ENCODE measurements around the gene WDR19.
A peak's percentile ranks its signal among the peaks of the same experiment; 100 is the strongest.
"Not testable (repeated sequence)": the region's sequence is repeated elsewhere in the genome, so short reads cannot be mapped to it uniquely, and the experiment has no call there.

The WDR19 gene

DNA sequence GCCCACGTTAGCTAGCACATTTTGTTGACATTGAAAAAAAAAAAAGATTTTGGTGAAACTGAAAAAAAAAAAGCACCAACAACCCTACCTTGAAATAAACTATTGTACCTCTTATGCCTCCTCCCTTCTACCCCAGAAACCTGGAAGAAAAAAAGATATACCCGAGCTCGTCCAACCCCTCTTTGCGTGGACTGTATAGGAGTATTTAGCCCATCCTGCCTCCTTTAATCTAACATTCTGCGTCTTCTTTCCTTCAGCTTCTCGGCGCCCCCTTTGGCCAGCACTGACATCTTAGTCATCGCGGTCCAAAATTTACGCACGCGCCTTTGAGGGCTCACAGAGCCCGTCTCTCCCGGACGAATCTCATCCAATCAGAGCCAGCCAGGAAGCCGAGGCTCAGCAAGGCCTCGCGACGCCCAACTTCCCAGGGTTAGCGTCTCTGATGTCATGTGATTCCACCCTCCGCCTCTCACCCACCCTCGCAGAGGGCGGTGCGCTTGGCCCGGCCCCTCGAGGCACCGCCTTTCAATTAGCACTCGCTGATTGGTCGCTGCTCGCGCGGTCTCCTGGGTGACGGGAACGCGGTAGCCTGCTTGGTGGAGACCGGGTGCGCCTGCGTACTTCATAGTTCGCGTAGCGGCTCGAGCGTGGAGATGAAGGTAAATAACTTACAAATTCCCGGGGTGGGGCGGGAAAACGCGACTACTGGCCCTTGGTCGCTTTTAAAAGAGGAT lies at the start of gene WDR19:
Gene WDR19 (plus strand): TSS at position 625 of the 734 bp plus-strand sequence. CDS start 29 bp downstream, at position 654.
- Mint-ChIP-seq H3K27me3 (ENCODE audit: low read depth) (peaks cover 15% of the 10 kb centered on the region), H3K4me3 (no peak within 1 kb of the TSS), H3K4me1 (ENCODE audit: low read depth) (peaks cover 13% of the 10 kb centered on the region), H3K9me3 (no peaks in the 10 kb centered on the region), H3K36me3 (ENCODE audit: low read depth) (no peaks in the 10 kb centered on the region), H3K27ac (no peak within 1 kb of the TSS)
- DNase-seq (ENCODE audit: low spot score): peak; percentile 99

DNA sequence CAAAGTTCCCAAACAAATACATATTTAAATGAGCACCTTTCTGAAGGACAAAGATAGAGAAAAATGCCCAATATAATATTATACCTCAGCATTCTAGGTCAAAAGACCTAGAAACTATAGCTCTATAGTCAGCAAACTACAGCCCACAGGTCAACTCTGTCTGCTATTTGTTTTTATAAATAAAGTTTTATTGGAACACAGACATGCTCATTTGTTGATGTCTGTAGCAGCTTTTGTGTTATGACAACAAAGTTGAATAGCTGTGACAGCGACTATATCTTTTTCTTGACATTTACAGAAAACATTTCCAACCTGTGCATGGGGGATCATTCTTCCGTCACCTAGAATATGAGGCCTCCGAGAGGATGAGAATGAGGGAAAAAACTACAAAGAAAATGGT lies 48.7 kb upstream of the WDR19 start:
- Mint-ChIP-seq H3K4me1 (ENCODE audit: low read depth) (peaks cover 9% of the 10 kb centered on the region), H3K9me3 (no peaks in the 10 kb centered on the region), H3K27ac (no peak overlapping the region), H3K4me3 (no peak overlapping the region), H3K36me3 (ENCODE audit: low read depth) (peaks cover 11% of the 10 kb centered on the region), H3K27me3 (ENCODE audit: low read depth) (no peaks in the 10 kb centered on the region)
- no peak for DNase-seq (ENCODE audit: low spot score)

DNA sequence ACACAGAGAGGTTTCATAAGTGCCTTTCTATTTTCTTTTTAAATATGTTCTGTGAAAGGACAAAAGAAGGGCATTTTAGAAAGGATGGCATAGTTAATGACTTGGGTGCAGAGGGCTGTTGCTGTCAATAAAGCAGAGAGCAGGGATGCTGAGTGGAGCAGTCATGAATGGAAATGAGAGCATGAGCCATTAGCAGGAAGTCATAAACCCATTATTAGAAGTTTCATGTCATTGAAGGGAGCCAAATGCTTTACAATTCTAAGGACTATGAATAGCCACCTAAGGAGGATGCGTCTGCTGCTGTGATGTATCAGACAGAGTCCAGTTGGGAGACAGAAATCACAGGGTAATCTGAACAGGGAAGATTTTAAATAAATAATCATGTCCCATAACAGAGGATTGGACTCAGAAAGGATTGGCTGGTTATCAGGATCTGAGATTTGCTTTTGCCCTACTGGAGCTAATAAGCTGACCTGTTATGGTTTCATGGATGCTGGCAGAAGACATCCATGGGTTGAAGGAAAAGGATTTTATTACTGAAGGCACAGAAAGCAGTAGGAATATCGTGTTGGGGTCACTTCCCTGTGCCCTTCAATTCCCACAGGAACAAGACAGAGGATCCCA lies 47.5 kb upstream of the WDR19 start:
- H3K4me1 Mint-ChIP-seq (ENCODE audit: low read depth): peaks cover 9% of the 10 kb centered on the region
- H3K36me3 Mint-ChIP-seq (ENCODE audit: low read depth): peaks cover 8% of the 10 kb centered on the region
- DNase-seq (ENCODE audit: low spot score): no peak
- H3K27ac Mint-ChIP-seq: no peak overlapping the region
- no peaks in the 10 kb centered on the region for H3K9me3 Mint-ChIP-seq
- H3K4me3 Mint-ChIP-seq: no peak overlapping the region
- no peaks in the 10 kb centered on the region for H3K27me3 Mint-ChIP-seq (ENCODE audit: low read depth)

DNA sequence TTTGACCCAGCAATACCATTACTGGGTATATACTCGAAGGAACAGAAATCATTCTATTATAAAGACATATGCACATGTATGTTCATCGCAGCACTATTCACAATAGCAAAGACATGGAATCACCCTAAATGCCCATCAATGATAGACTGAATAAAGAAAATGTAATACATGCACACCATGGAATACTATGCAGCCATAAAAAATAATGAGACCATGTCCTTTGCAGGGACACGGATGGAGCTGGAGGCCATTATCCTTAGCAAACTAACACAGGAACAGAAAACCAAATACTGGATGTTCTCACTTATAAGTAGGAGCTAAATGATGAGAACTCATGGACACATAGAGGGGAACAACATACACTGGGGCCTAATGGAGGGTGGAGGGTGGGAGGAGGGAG lies 44.1 kb upstream of the WDR19 start:
- not testable (repeated sequence) for H3K9me3 Mint-ChIP-seq; H3K36me3 Mint-ChIP-seq (ENCODE audit: low read depth)

DNA sequence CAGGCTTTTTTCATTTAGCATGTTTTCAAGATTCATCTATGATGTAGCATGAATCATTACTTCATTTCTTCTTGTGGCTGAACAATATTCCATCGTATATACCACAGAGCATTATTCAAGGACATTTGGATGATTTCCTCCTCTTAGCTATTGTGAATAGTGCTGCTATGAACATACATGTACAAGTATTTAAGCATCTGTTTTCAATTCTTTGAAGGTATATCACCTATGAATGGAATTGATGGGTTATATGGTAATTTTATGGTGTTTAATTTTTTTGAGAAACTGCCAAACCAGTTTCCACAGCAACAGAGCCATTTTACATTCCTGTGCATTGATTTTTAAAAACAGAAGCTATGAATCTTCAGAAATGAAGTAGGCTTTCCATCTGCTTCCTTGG lies 36.1 kb upstream of the WDR19 start:
- Mint-ChIP-seq H3K4me1 (ENCODE audit: low read depth) (peaks cover 7% of the 10 kb centered on the region), H3K9me3 (no peaks in the 10 kb centered on the region), H3K27ac (no peak overlapping the region), H3K27me3 (ENCODE audit: low read depth) (no peaks in the 10 kb centered on the region), H3K4me3 (no peak overlapping the region), H3K36me3 (ENCODE audit: low read depth) (peaks cover 2% of the 10 kb centered on the region)
- DNase-seq (ENCODE audit: low spot score): no peak

More for the DNA sequence above, 44.1 kb upstream of the WDR19 start:
- not testable (repeated sequence) for DNase-seq (ENCODE audit: low spot score); H3K27me3 Mint-ChIP-seq (ENCODE audit: low read depth); H3K4me1 Mint-ChIP-seq (ENCODE audit: low read depth); H3K27ac Mint-ChIP-seq; H3K4me3 Mint-ChIP-seq

DNA sequence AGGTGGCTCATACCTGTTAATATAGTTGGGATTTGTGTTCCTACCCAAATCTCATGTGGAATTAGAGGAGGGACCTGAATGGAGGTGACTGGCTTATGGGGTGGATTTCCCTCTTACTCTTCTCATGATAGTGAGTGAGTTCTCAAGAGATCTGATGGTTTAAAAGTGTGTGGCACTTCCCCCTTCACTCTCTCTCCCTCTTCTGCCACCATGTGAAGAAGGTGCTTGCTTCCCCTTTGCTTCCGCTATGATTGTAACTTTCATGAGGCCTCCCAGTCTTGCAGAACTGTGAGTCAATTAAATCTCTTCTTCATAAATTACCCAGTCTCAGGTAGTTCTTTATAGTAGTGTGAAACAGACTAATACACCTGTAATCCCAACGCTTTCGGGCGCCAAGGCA lies 28.3 kb upstream of the WDR19 start:
- DNase-seq (ENCODE audit: low spot score): no peak
- Mint-ChIP-seq H3K27ac (no peak overlapping the region), H3K4me1 (ENCODE audit: low read depth) (peaks cover 6% of the 10 kb centered on the region), H3K27me3 (ENCODE audit: low read depth) (no peaks in the 10 kb centered on the region), H3K9me3 (no peaks in the 10 kb centered on the region), H3K36me3 (ENCODE audit: low read depth) (peaks cover under 1% of the 10 kb centered on the region), H3K4me3 (no peak overlapping the region)

DNA sequence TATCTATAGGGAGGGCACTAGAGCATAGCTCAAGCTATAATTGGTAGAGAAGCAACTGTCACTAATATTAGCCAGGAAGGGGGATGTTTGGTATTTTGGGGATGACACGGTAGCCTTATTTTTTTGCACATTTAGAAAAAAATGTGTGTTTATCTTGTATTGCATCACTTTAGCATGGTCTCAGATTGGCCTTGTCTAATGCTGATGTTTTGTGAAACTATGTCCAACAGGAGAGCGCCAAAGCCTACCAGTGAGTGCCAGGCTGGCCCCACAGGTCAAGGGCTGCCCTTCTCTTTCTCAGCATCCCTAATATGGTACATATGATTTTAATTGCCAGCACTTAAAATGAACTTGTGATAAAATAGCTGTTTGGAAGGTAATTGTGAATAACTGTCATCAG lies 24.8 kb upstream of the WDR19 start:
- no peak for DNase-seq (ENCODE audit: low spot score)
- no peaks in the 10 kb centered on the region for H3K36me3 Mint-ChIP-seq (ENCODE audit: low read depth)
- no peak overlapping the region for H3K27ac Mint-ChIP-seq
- no peaks in the 10 kb centered on the region for H3K27me3 Mint-ChIP-seq (ENCODE audit: low read depth)
- no peak overlapping the region for H3K4me3 Mint-ChIP-seq
- H3K4me1 Mint-ChIP-seq (ENCODE audit: low read depth): no peaks in the 10 kb centered on the region
- H3K9me3 Mint-ChIP-seq: no peaks in the 10 kb centered on the region

DNA sequence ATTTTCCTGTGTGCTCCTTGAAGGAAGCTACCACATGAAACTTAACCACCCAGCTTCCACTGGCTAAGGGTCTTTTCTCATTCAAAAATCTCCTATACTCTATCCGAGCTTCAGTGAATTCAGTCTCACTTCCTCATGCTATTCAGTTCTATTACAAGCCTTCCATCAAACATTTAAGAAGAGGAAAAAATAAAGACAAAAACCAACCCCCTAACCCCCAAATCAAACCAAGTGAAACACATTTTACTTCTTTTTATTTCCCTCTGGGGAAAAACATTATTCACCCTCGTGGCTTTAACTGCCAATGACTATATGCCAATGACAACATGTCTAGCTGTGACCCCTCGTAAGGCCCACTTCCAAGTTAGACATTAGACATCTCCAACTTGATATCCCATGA lies 16.2 kb upstream of the WDR19 start:
- H3K27ac Mint-ChIP-seq: no peak overlapping the region

DNA sequence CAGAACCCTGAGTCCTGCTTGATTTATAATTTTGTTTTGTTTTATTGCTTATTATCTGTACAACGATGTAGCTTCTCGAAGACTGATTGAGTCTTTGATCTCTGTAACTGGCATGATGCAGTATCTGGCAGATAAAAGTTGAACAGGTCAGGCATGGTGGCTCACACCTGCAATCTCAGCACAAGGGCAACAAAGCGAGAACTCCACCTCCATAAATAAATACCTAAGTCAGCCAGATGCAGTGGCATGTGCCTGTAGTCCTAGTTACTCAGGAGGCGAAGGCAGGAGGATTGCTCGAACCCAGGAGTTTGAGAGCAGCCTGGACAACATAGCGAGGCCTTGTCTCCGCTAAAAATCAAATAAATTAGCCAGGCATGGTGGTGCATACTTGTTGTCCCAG lies 15.7 kb upstream of the WDR19 start:
- H3K27ac Mint-ChIP-seq: no peak overlapping the region
- no peak overlapping the region for H3K4me3 Mint-ChIP-seq
- H3K27me3 Mint-ChIP-seq (ENCODE audit: low read depth): peaks cover 21% of the 10 kb centered on the region
- peaks cover 6% of the 10 kb centered on the region for H3K9me3 Mint-ChIP-seq
- no peaks in the 10 kb centered on the region for H3K36me3 Mint-ChIP-seq (ENCODE audit: low read depth)
- DNase-seq (ENCODE audit: low spot score): no peak
- peaks cover 5% of the 10 kb centered on the region for H3K4me1 Mint-ChIP-seq (ENCODE audit: low read depth)

More for the DNA sequence above, 16.2 kb upstream of the WDR19 start:
- no peaks in the 10 kb centered on the region for H3K36me3 Mint-ChIP-seq (ENCODE audit: low read depth)
- peaks cover 6% of the 10 kb centered on the region for H3K9me3 Mint-ChIP-seq
- DNase-seq (ENCODE audit: low spot score): no peak
- H3K27me3 Mint-ChIP-seq (ENCODE audit: low read depth): peaks cover 19% of the 10 kb centered on the region
- H3K4me3 Mint-ChIP-seq: no peak overlapping the region
- peaks cover 5% of the 10 kb centered on the region for H3K4me1 Mint-ChIP-seq (ENCODE audit: low read depth)

DNA sequence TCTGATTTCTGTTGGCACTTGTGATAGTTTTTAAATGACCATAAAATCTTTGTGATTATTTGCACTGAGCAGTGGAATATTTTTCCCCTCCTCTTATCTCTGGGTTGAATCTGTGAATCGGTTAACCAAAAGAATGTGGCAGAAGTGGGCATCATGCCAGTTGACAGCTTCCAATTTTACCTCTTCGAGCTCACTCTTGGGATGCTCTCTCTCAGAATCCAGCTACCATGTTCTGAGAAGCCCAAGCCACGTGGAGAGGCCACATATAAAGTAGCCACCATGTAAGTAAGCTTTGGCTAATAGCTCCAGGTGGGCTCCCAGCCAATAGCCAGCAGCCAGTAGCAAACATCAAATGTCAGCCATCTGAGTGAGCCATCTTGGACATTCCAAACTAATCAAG lies 12.9 kb upstream of the WDR19 start:
- peaks cover 32% of the 10 kb centered on the region for H3K27me3 Mint-ChIP-seq (ENCODE audit: low read depth)
- DNase-seq (ENCODE audit: low spot score): no peak
- H3K27ac Mint-ChIP-seq: no peak overlapping the region
- H3K9me3 Mint-ChIP-seq: peaks cover 6% of the 10 kb centered on the region
- H3K4me1 Mint-ChIP-seq (ENCODE audit: low read depth): peaks cover 5% of the 10 kb centered on the region
- no peaks in the 10 kb centered on the region for H3K36me3 Mint-ChIP-seq (ENCODE audit: low read depth)
- H3K4me3 Mint-ChIP-seq: no peak overlapping the region

DNA sequence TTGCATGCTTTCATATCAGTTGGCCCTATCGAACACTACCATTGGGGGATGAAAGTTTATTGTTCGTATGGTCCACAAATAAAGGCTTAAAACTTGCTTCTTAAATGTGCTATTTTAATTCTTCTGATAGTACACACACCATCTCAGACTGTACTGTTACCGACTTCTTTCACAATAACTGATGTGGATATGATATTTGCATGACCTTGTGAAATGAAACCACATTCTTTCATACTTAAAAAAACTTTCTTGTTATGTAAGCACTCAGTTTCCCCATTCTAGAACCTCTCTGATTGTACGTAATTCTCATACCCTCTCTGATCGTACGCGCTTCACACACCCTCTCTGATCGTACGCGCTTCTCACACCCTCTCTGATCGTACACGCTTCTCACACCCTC lies 12.0 kb upstream of the WDR19 start:
- Mint-ChIP-seq H3K27ac (no peak overlapping the region), H3K9me3 (peaks cover 6% of the 10 kb centered on the region), H3K4me1 (ENCODE audit: low read depth) (peaks cover 5% of the 10 kb centered on the region), H3K36me3 (ENCODE audit: low read depth) (no peaks in the 10 kb centered on the region), H3K4me3 (no peak overlapping the region), H3K27me3 (ENCODE audit: low read depth) (peaks cover 38% of the 10 kb centered on the region)
- DNase-seq (ENCODE audit: low spot score): no peak

DNA sequence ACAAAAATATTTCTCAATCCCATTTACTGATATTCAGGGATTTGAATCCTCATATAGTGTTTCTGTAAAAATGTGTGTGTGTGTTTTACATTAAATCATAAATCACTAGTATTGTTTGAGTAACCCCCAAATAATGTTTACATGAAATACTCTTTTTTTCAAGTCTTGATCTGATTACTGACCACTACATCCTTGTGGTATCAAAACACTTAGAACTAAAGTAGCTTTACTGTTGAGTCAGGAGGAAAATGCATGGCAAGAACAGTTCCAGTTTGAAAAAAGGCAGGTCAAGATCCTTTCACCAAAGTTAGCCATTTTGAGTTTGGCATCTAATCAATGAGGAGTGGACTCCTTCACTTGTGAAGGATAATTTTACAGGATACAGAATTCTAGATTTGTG lies 3.6 kb upstream of the WDR19 start:
- peaks cover 13% of the 10 kb centered on the region for H3K4me1 Mint-ChIP-seq (ENCODE audit: low read depth)
- peaks cover 31% of the 10 kb centered on the region for H3K27me3 Mint-ChIP-seq (ENCODE audit: low read depth)
- DNase-seq (ENCODE audit: low spot score): no peak
- H3K9me3 Mint-ChIP-seq: no peaks in the 10 kb centered on the region
- no peak overlapping the region for H3K4me3 Mint-ChIP-seq
- no peak overlapping the region for H3K27ac Mint-ChIP-seq
- H3K36me3 Mint-ChIP-seq (ENCODE audit: low read depth): no peaks in the 10 kb centered on the region

DNA sequence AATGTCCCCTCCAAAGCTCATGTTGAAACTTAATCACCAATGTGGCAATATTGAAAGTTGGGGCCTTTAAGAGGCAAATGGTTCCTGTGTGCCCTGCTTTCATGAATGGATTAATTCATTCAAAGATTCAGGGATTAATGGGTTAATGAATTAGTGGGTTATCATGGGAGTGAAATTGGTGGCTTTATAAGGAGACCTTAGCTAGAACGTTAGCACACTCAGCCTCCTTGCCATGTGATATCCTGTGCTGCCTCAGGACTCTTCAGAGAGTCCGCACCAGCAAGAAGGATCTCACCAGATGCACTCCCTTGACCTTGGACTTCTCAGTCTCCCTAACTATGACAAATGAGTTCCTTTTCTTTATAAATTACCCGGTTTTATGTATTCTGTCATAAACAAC lies 2.6 kb upstream of the WDR19 start:
- Mint-ChIP-seq H3K27ac (no peak overlapping the region), H3K4me3 (no peak overlapping the region), H3K36me3 (ENCODE audit: low read depth) (no peaks in the 10 kb centered on the region), H3K4me1 (ENCODE audit: low read depth) (peaks cover 13% of the 10 kb centered on the region), H3K27me3 (ENCODE audit: low read depth) (peaks cover 29% of the 10 kb centered on the region), H3K9me3 (no peaks in the 10 kb centered on the region)
- no peak for DNase-seq (ENCODE audit: low spot score)

DNA sequence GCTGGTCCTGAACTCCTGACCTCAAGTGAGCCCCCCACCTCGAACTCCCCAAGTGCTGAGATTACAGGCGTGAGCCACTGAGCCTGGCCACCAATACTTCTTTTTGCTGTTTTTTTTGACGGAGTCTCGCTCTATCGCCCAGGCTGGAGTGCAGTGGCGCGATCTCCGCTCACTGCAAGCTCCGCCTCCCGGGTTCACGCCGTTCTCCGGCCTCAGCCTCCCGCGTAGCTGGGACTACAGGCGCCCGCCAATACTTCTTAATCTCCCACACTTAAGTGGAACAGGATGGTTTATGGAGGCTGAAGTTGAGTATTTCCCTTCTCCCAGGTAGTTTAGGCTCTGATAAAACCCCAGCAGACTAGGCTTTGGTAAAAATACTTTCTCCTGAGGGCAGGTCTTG lies 1.7 kb upstream of the WDR19 start:
- H3K4me1 Mint-ChIP-seq (ENCODE audit: low read depth): peaks cover 13% of the 10 kb centered on the region
- H3K27me3 Mint-ChIP-seq (ENCODE audit: low read depth): peaks cover 20% of the 10 kb centered on the region
- H3K27ac Mint-ChIP-seq; H3K9me3 Mint-ChIP-seq; H3K4me3 Mint-ChIP-seq; DNase-seq (ENCODE audit: low spot score); H3K36me3 Mint-ChIP-seq (ENCODE audit: low read depth): not testable (repeated sequence)

DNA sequence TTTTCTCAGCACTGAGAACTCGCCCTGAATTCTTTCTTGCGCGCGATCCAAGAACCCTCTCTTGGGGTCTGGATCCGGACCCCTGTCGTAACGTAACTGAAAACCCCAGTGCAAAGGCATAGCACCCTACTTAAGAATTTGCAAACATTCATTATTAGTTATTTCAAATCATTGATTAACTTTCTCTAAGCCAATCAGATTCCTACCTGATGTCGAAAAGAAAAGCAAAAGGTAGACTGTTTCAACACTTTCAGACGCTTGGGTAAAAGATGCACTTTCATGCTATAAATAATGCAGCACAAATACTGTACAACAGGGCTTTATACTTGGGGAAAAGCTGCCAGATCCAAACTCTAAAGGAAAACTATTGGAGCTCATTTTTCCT lies 817 bp upstream of the WDR19 start:
- Mint-ChIP-seq H3K27ac (no peak overlapping the region), H3K9me3 (no peaks in the 10 kb centered on the region), H3K4me1 (ENCODE audit: low read depth) (peaks cover 13% of the 10 kb centered on the region), H3K36me3 (ENCODE audit: low read depth) (no peaks in the 10 kb centered on the region), H3K4me3 (no peak overlapping the region), H3K27me3 (ENCODE audit: low read depth) (peaks cover 18% of the 10 kb centered on the region)
- no peak for DNase-seq (ENCODE audit: low spot score)

All from T-helper 2 cell treated with Interferon-gamma antibody and Interleukin-4, amounts not matched to agents 5 μg/mL and 100 μg/mL, for 36 hours (primary cell).